ENCODE data around the gene TMEM218.

TMEM218 gene

GRCh38 chr11:125088576-125089455, 22.6 kb downstream of the TMEM218 start:
- DNase-seq: no peak

GRCh38 chr11:125088123-125088522, 23.3 kb downstream of the TMEM218 start:
- no peak for DNase-seq

GRCh38 chr11:125086633-125087296, 24.7 kb downstream of the TMEM218 start:
- DNase-seq: no peak

- DNase-seq: no peak
Measured at GRCh38 chr11:125085301-125086081, 25.9 kb downstream of the TMEM218 start.

GRCh38 chr11:125084761-125085231, 26.6 kb downstream of the TMEM218 start:
- no peak for DNase-seq

- no peak for DNase-seq
Measured at GRCh38 chr11:125084057-125084416, 27.4 kb downstream of the TMEM218 start.

- no peak for DNase-seq
Measured at GRCh38 chr11:125083312-125084056, 27.9 kb downstream of the TMEM218 start.

- no peak for DNase-seq
Measured at GRCh38 chr11:125082611-125083311, 28.7 kb downstream of the TMEM218 start.

- no peak for DNase-seq
Measured at GRCh38 chr11:125082040-125082439, 29.4 kb downstream of the TMEM218 start.

GRCh38 chr11:125081098-125081798, 30.2 kb downstream of the TMEM218 start:
- no peak for DNase-seq

- no peak for DNase-seq
Measured at GRCh38 chr11:125080531-125080911, 30.9 kb downstream of the TMEM218 start.

- no peak for DNase-seq
Measured at GRCh38 chr11:125079878-125080530, 31.4 kb downstream of the TMEM218 start.

GRCh38 chr11:125079151-125079877, 32.1 kb downstream of the TMEM218 start:
- no peak for DNase-seq

GRCh38 chr11:125078516-125079140, 32.8 kb downstream of the TMEM218 start:
- DNase-seq: no peak

GRCh38 chr11:125078016-125078415, 33.4 kb downstream of the TMEM218 start:
- no peak for DNase-seq

- DNase-seq: no peak
Measured at GRCh38 chr11:125076378-125076945, 35.0 kb downstream of the TMEM218 start.

GRCh38 chr11:125075900-125076317, 35.5 kb downstream of the TMEM218 start:
- DNase-seq: no peak

GRCh38 chr11:125075242-125075625, 36.2 kb downstream of the TMEM218 start:
- DNase-seq: no peak
